ENCODE results near the gene BMS1. TPM values are rescaled to one million over a fixed set of nuclear protein-coding genes. Genes with fewer than 3 reads are reported as not detected.
A peak's percentile ranks its signal among the peaks of the same experiment; 100 is the strongest.

BMS1 gene
- total RNA-seq, 6 experiments from 2014 or later = 20.3 to 23.3 (median 22.7) TPM

- peaks cover 6% of the 10 kb centered on the region; the same call in 1 of the 2 replicates for H3K4me1 Mint-ChIP-seq (ENCODE audit: low read depth)
- no peak overlapping the region; the same call in 1 of the 2 replicates for H3K27ac Mint-ChIP-seq
- no peak for TF ChIP-seq CTCF (IDR thresholded peaks at IDR 0.05)
- H3K4me3 Mint-ChIP-seq = peak overlapping the region; percentile 35
- DNase-seq = no peak
- H3K9me3 Mint-ChIP-seq = no peaks in the 10 kb centered on the region
- 0 out of 2 replicates have a peak, but pooled peaks cover 10% of the 10 kb centered on the region for H3K36me3 Mint-ChIP-seq (ENCODE audit: low read depth)
- H3K27me3 Mint-ChIP-seq (ENCODE audit: insufficient read depth) = peaks cover 1% of the 10 kb centered on the region
Observed at GRCh38 chr10:42780456-42780855, 2.1 kb upstream of the BMS1 start.

- peaks cover 1% of the 10 kb centered on the region for H3K27me3 Mint-ChIP-seq (ENCODE audit: insufficient read depth)
- H3K27ac Mint-ChIP-seq = peak overlapping the region; percentile 90
- H3K4me1 Mint-ChIP-seq (ENCODE audit: low read depth) = peaks cover 6% of the 10 kb centered on the region; the same call in 1 of the 2 replicates
- H3K4me3 Mint-ChIP-seq = peak overlapping the region; percentile 97
- TF ChIP-seq CTCF (IDR thresholded peaks at IDR 0.05) = no peak
- no peak for DNase-seq
- no peaks in the 10 kb centered on the region for H3K9me3 Mint-ChIP-seq
- H3K36me3 Mint-ChIP-seq (ENCODE audit: low read depth) = peaks cover 15% of the 10 kb centered on the region; the same call in 1 of the 2 replicates
Observed at GRCh38 chr10:42781893-42782445, 626 bp upstream of the BMS1 start.

GRCh38 chr10:42783181-42783549 lies 570 bp downstream of the BMS1 start:
- H3K4me3 Mint-ChIP-seq = peak overlapping the region; percentile 97
- peak; percentile 64 for DNase-seq
- no peaks in the 10 kb centered on the region for H3K9me3 Mint-ChIP-seq
- H3K27me3 Mint-ChIP-seq (ENCODE audit: insufficient read depth) = peaks cover 1% of the 10 kb centered on the region
- peak overlapping the region; percentile 90 for H3K27ac Mint-ChIP-seq
- no peak for TF ChIP-seq CTCF (IDR thresholded peaks at IDR 0.05)
- peaks cover 15% of the 10 kb centered on the region; the same call in 1 of the 2 replicates for H3K36me3 Mint-ChIP-seq (ENCODE audit: low read depth)
- H3K4me1 Mint-ChIP-seq (ENCODE audit: low read depth) = peaks cover 6% of the 10 kb centered on the region; the same call in 1 of the 2 replicates

GRCh38 chr10:42785759-42786158 lies 3.2 kb downstream of the BMS1 start:
- Mint-ChIP-seq H3K27ac (no peak overlapping the region), H3K27me3 (ENCODE audit: insufficient read depth) (peaks cover 3% of the 10 kb centered on the region; the same call in 1 of the 2 replicates), H3K9me3 (no peaks in the 10 kb centered on the region), H3K4me1 (ENCODE audit: low read depth) (peaks cover 5% of the 10 kb centered on the region; the same call in 1 of the 2 replicates), H3K36me3 (ENCODE audit: low read depth) (peaks cover 16% of the 10 kb centered on the region; the same call in 1 of the 2 replicates), H3K4me3 (no peak overlapping the region)
- TF ChIP-seq CTCF (IDR thresholded peaks at IDR 0.05) = no peak
- DNase-seq = no peak

GRCh38 chr10:42790835-42791234 lies 8.2 kb downstream of the BMS1 start:
- H3K27me3 Mint-ChIP-seq (ENCODE audit: insufficient read depth) = peaks cover 3% of the 10 kb centered on the region; the same call in 1 of the 2 replicates
- TF ChIP-seq CTCF (IDR thresholded peaks at IDR 0.05) = no peak
- peaks cover 53% of the 10 kb centered on the region for H3K36me3 Mint-ChIP-seq (ENCODE audit: low read depth)
- H3K27ac Mint-ChIP-seq = no peak overlapping the region
- H3K4me1 Mint-ChIP-seq (ENCODE audit: low read depth) = no peaks in the 10 kb centered on the region; the same call in 1 of the 2 replicates
- DNase-seq = peak; percentile 11
- no peak overlapping the region for H3K4me3 Mint-ChIP-seq
- H3K9me3 Mint-ChIP-seq = no peaks in the 10 kb centered on the region
